ENCODE results near the gene IRX1.

The IRX1 gene

GRCh38 chr5:3650868-3651267, 55.2 kb downstream of the IRX1 start:
- no peak for DNase-seq

All from C1 segment of cervical spinal cord (tissue), 14 donors.